ENCODE results near the gene LYPD5. TPM values are rescaled to one million over a fixed set of nuclear protein-coding genes. Genes with fewer than 3 reads are reported as not detected.

Gene LYPD5
- 0.38 and 0.53 TPM in 2 replicates for total RNA-seq

- H3K36me3 ChIP-seq (ENCODE audit: control insufficient read depth, insufficient read depth, low read length): no peaks in the 10 kb centered on the region
- peak; percentile 32 for FAIRE-seq
- no peaks in the 10 kb centered on the region for H3K27me3 ChIP-seq (ENCODE audit: control insufficient read depth, insufficient read depth, low read length)
- TF ChIP-seq CTCF (IDR thresholded peaks at IDR 0.05; ENCODE audit: insufficient read depth, low read length, severe bottlenecking): no peak
- H3K4me3 ChIP-seq (ENCODE audit: low read depth, low read length): no peak within 1 kb of the TSS
- DNase-seq (ENCODE audit: low read depth): no peak
Observed at GRCh38 chr19:43802216-43802951, at the start of gene LYPD5. Gene LYPD5, minus strand, starts transcription at chr19:43802447. Its CDS starts 67 bp downstream, at chr19:43802380.

GRCh38 chr19:43848821-43849220 is 46.6 kb upstream of the LYPD5 start:
- Histone ChIP-seq H3K4me3 (ENCODE audit: low read depth, low read length) (no peak overlapping the region), H3K36me3 (ENCODE audit: control insufficient read depth, insufficient read depth, low read length) (peaks cover 3% of the 10 kb centered on the region), H3K27me3 (ENCODE audit: control insufficient read depth, insufficient read depth, low read length) (no peaks in the 10 kb centered on the region)
- DNase-seq (ENCODE audit: low read depth) (no peak), FAIRE-seq (no peak)
- no peak for TF ChIP-seq CTCF (IDR thresholded peaks at IDR 0.05; ENCODE audit: insufficient read depth, low read length, severe bottlenecking)

- Histone ChIP-seq H3K36me3 (ENCODE audit: control insufficient read depth, insufficient read depth, low read length) (peaks cover 3% of the 10 kb centered on the region), H3K27me3 (ENCODE audit: control insufficient read depth, insufficient read depth, low read length) (no peaks in the 10 kb centered on the region), H3K4me3 (ENCODE audit: low read depth, low read length) (no peak overlapping the region)
- FAIRE-seq (peak; percentile 72), DNase-seq (ENCODE audit: low read depth) (no peak)
- no peak for TF ChIP-seq CTCF (IDR thresholded peaks at IDR 0.05; ENCODE audit: insufficient read depth, low read length, severe bottlenecking)
Observed at GRCh38 chr19:43847884-43848283, 45.6 kb upstream of the LYPD5 start.

- TF ChIP-seq CTCF (IDR thresholded peaks at IDR 0.05; ENCODE audit: insufficient read depth, low read length, severe bottlenecking): no peak
- Histone ChIP-seq H3K36me3 (ENCODE audit: control insufficient read depth, insufficient read depth, low read length) (peaks cover 5% of the 10 kb centered on the region), H3K27me3 (ENCODE audit: control insufficient read depth, insufficient read depth, low read length) (no peaks in the 10 kb centered on the region), H3K4me3 (ENCODE audit: low read depth, low read length) (no peak overlapping the region)
- FAIRE-seq (no peak), DNase-seq (ENCODE audit: low read depth) (peak; percentile 1)
Observed at GRCh38 chr19:43847246-43847645, 45.0 kb upstream of the LYPD5 start.

- DNase-seq (ENCODE audit: low read depth) (no peak), FAIRE-seq (no peak)
- no peak for TF ChIP-seq CTCF (IDR thresholded peaks at IDR 0.05; ENCODE audit: insufficient read depth, low read length, severe bottlenecking)
- H3K4me3 ChIP-seq (ENCODE audit: low read depth, low read length): no peak overlapping the region
- H3K27me3 ChIP-seq (ENCODE audit: control insufficient read depth, insufficient read depth, low read length): no peaks in the 10 kb centered on the region
- H3K36me3 ChIP-seq (ENCODE audit: control insufficient read depth, insufficient read depth, low read length): peaks cover 17% of the 10 kb centered on the region
Observed at GRCh38 chr19:43842007-43842406, 39.8 kb upstream of the LYPD5 start.

GRCh38 chr19:43839139-43839538 is 36.9 kb upstream of the LYPD5 start:
- FAIRE-seq: no peak
- Histone ChIP-seq H3K27me3 (ENCODE audit: control insufficient read depth, insufficient read depth, low read length) (no peaks in the 10 kb centered on the region), H3K4me3 (ENCODE audit: low read depth, low read length) (no peak overlapping the region), H3K36me3 (ENCODE audit: control insufficient read depth, insufficient read depth, low read length) (peaks cover 22% of the 10 kb centered on the region)
- TF ChIP-seq CTCF (IDR thresholded peaks at IDR 0.05; ENCODE audit: insufficient read depth, low read length, severe bottlenecking): no peak
- DNase-seq (ENCODE audit: low read depth): no peak
